Activated T-cell treated with anti-CD3 and anti-CD28 coated beads for 1 hour (primary cell): ENCODE data around the gene SAP130.

ENCODE experiments used
- DNase-seq: peaks from one replicate; pipeline ENCODE4 v3.0.0-alpha.2; 2020; ENCODE audit warnings: low read depth

Gene SAP130

DNA sequence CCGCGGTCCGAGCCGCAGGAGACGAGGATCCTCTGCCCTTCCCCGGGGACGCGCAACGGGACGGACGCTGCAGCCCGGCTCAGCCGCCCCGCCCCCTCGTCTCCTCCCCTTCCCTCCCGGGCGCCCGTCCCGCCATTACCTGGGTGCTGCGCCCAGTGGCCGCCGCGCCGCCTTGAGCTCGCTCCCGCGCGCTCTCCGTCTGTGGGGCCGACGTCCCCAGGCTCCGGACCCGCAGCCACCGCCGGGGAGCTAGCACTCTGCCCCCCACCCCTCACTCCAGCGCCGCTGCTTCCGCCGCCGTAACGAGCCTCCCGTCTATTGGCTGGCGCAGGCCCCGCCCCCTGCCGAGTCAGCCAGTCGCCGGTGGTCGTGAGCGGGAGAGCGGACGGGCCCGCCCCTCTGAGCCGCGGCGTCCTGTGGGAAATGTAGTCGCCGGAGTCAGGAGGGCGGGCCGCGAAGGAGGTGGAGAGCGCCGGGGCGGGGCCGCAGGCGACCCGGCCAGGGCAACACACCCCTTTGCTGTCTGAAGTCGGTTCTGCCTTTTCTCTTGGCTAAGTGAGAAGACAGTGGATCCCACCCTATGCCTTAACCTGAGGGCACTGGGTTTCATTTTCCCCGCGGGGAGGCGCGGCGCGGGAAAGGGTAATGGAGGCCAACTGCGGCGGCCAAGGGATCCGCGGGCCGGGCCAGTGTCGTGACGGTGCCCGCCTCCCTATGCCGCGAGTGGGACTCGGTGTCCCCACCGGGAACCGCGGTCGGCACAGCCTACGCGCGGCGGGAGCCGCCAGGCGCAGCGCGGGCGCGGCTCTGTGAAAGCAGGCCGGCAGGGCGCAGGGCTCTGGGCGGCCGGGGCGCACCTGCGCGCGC is at the start of gene SAP130:
Gene SAP130, minus strand, starts transcription at position 259 of the 867 bp plus-strand sequence. CDS start 1,767 bp downstream, outside the sequence.
- peak; percentile 97 for DNase-seq

DNA sequence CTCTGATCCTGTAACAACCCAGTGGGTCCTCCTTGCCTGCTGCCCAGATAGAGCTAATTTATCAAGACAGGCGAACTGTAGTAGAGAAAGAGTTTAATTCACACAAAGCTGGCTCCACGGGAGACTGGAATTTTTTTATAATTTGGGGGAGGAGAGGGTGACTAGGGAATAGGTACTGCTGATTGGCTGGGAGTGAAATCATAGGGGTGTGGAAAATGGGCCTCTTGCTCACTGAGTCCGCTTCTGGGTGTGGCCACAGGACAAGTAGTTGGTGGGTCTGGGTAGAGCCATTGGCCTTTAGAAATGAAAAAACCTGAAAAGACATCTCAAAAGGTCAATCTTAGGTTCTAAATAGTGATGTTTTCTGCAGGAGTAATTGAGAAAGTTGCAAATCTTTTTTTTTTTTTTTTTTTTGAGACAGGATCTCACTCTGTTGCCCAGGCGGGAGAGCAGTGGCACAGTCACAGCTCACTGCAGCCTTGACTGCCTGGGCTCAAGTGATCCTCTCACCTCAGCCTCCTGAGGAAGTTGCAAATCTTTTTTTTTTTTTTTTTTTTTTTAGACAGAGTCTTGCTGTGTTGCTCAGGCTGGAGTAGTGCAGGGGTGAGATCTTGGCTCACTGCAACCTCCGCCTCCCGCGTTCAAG is 48.7 kb upstream of the SAP130 start:
- DNase-seq = no peak

DNA sequence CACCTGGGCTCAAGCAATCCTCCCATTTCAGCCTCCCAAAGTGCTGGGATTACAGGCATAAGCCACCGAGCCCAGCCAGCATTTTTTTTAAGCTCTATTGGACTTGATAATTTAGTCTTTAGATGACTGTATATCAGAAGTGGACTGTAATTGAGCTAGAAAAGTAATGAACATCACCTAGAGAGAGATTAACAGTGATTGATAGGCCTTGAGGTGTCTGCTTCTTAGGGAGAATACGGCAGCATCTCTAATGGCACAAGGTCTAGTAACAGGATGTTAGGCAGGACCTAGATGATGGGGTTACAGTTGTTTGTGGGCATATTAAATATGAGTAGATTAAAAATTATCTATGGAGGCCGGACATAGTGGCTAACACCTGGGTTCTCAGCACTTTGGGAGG is 45.4 kb upstream of the SAP130 start:
- no peak for DNase-seq

DNA sequence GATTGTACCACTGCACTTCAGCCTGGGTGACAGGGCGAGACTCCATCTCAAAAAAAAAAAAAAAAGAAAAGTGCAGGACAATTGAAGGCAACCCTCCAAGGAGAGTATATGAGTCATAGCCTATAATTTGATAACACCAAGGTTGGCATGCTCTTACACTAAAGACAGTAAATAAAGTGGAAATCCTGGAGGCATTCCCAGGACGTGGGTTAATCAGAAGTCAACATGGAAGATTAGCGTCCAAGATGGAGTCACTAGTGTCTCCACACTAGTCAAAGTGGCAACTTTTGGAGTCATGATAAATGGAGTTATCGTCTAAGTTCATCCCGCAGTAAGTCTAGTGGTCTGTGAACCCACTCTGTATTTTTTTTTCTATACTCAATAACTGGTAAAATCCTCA is 41.9 kb upstream of the SAP130 start:
- no peak for DNase-seq

DNA sequence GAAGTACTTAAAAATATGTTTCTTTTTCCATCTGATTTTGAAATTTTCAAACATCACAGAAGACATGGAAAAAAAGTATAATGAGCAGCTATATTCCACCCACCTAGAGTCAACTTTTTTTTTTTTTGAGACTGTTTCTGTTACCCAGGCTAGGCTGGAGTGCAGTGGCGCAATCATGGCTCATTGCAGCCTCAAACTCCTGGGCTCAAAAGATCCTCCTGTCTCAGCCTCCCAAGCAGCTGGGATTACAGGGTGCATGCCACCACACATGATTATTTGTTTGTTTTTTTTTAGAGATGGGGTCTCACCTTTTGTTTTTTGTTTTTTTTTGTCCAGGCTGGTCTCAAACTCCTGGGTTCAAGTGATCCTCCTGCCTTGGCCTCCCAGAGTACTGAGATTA is 36.5 kb upstream of the SAP130 start:
- DNase-seq = no peak

DNA sequence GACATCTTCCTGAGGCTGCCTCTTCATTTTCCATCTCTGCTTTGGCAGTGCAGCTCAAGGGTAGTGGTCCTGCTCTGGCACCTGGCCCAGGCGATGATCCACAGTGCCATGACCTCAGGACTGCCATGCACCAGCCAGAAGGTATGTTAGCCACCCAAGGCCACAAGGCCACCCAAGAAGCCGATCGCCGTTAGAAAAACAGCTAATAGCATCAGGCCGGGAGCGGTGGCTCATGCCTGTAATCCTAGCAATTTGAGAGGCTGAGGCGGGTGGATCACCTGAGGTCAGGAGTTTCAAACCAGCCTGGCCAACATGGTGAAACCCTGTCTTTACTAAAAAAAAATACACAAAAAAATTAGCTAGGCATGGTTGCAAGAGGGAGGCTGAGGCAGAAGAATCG is 34.7 kb upstream of the SAP130 start:
- DNase-seq = no peak

DNA sequence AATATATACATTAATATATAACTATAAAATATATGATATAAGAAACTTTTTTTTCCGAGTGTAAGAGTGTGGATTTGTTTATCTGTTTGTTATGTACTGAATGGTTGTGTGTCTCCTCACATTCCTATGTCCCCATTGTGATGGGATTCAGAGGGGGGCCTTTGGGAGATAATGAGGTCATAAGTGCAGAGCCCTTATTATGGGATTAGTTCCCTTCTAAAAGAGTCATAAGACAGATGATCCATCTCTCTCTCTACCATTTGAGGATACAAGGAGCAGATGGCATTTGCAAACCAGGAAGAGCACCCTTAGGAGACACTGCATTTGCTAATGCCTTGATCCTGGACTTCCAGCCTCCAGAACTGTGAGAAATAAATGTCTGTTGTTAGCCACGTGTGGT is 30.3 kb upstream of the SAP130 start:
- DNase-seq = no peak

DNA sequence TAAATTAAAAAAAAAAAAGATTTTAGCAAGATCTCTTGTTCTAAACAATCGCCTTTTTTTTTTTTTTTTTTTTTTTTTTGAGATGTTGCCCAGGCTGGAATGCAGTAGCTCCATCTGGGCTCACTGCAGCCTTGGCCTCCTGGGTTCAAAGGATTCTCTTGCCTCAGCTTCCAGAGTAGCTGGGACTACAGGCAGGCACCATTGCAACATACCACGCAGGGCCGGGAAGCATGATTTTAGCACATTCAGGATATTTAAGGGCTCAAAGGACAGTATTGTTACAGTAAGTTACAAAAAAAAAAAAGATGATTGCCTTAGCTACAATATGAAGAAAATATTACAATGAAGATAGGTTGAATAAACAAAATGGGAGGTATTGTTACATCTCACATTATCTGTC is 29.5 kb upstream of the SAP130 start:
- DNase-seq = no peak

DNA sequence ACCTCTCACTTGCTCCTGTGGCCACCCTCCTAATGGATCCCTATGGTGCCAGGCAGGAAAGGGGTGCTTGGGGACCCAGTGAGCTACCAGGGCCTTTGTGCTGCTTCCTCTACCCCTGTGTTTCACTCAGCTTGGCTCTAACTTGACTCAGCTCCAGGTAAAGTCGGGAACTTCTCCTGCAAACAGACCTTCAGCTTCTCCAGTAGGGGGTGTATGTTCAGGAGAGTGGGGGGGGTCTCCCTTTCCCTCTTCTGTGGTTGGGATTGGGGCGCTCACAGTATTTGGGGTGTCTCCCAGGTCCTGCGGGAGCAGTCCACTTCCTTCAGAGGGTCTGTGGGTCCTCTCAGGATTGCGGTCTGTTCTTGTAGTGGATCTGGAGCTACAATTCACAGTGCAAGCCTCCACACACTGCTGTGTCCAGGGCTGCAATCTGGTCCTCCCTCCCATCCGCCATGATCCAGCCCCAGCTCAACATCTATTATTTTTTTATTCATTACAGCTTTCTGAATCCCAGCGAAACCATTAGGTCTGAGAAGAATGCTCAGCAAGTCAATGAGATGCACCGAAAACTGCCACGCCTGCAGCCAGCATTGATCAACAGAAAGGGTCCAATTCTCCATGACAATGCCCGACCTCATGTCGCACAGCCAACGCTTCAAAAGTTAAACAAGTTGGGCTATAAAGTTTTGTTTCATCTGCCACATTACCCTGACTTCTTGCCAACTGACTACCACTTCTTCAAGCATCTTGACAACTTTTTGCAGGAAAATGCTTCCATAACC is 26.4 kb upstream of the SAP130 start:
- no peak for DNase-seq

DNA sequence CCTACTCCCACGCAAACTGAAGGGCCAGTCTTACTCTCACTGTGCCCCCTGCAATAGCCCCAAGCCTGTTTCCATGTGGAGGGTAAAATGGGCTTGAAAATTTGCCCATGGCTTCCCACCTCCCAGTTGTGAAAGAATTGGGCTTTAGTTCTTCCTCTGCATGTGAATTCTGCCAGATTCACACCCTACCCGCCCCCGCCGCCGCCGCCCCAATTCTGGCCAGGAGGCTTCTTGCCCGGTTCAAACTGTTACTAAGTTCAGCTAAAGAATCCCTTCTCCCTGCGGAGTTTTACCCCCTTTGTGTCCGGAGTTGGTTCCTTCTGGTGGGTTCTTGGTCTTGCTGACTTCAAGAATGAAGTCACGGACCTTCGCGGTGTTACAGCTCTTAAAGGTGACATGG is 25.5 kb upstream of the SAP130 start:
- no peak for DNase-seq

DNA sequence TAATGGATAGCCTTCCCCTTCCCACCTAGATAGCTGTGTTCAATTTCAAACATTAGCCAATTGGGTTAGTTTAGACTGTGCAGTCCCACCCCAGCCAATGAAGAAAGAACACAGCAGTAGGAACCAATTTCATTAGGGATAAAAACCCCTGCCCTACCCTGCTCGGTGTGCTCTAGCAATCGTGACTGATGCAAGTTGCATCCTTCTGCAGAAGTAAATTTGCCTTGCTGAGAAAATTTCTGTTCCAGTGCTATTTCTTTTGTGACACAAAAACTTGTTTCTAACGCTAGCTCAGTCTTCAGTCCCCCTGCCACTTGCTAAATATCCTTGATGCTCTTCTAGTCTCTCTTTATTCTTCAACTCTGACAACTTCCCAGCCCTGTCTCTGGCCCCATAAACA is 15.2 kb upstream of the SAP130 start:
- no peak for DNase-seq

DNA sequence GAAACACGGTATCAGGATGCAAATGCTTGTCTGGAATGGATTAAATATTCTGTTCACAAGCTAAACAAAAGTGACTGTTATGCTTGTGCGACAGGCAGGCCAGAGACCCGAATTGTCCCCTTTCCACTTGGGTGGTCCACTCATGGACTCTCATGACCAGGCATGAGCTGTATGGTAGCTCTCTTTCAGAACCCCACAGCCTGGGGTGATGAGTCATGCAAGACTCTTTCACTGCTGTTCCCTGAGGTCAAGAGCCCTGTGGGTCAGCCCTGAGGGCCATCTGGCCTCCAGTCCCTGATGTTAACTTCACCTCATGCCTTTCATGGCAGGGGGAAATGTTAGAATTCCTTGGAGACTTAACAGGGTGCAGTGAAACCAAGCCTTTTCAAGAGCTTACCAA is 13.7 kb upstream of the SAP130 start:
- no peak for DNase-seq

DNA sequence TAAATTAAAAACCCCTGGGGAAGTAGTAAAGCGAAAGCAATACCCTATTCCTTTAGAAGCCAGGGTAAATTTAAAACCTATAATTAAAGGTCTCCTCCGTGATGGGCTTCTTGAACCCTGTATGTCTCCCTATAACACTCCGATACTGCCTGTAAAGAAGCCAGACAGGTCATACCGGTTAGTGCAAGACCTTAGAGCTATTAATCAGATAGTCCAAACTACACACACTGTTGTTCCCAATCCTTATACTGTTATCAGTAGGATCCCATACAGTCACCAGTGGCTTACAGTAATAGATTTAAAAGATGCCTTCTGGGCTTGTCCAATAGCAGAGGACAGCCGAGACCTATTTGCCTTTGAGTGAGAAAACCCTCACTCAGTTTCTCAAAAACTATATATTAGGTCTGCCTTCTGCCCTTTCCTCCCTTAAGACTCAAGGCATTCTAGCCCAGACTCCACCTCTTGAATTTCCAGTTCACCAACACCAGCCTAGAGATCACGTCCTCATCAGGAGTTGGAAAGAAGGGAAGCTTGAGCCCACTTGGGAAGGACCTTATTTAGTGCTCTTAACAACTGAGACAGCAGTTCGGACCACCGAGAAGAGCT is 12.4 kb upstream of the SAP130 start:
- no peak for DNase-seq

DNA sequence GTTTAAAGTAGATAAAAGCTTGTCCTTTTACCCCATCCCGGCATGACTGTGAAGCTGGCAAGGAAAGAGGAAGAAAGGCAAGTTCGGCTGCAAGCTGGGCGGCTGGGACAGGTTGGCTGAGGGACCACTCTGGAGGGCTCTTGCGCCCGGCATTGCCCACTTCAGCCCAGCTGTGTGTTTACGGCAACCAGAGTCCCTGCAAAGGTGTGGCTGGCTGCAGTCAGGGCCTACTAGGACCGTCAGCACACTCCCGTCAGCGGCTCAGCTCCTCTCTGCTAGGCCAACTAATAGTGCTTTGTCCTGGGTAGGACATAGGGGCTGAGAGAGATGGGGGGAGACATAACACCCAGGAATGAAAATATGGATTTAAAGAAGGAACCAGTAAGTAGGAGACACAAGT is 11.7 kb upstream of the SAP130 start:
- no peak for DNase-seq

DNA sequence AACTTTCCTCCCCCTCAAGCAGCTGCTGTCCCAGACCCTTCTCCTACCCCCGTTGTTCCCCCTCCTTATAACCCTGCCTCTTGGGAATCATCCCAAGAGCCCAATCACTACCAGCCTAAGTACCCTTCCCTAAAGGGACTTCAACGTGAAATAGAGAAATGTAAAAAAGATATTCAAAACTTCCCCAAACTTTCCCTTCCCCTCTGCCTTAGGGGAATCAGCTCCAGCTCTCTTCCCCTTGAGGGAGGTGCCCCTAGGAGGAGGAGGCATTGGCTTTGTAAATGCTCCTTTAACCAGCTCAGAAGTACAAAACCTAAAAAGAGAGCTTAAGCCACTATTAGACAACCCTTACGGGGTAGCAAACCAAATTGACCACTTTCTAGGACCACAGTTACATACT is 10.6 kb upstream of the SAP130 start:
- DNase-seq = no peak

DNA sequence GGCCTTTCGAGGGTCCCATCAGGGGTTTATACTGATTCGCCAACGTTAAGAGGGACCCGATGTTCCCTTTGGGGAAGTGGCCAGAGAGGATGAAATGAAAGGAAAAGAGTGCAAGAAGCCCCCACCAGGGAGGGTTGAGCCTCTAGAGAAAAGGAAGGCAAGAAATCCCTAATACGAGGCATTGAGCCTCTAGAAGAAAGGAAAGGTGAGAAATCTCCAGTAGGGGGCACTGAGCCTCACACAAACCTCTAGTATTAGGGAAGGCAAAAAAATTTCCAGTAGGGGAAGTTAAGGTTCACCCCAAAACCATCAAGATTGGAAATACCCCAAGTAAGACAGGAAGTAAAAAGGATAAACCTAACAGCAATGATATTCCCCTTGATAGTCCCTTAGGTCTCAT is 9.8 kb upstream of the SAP130 start:
- no peak for DNase-seq

DNA sequence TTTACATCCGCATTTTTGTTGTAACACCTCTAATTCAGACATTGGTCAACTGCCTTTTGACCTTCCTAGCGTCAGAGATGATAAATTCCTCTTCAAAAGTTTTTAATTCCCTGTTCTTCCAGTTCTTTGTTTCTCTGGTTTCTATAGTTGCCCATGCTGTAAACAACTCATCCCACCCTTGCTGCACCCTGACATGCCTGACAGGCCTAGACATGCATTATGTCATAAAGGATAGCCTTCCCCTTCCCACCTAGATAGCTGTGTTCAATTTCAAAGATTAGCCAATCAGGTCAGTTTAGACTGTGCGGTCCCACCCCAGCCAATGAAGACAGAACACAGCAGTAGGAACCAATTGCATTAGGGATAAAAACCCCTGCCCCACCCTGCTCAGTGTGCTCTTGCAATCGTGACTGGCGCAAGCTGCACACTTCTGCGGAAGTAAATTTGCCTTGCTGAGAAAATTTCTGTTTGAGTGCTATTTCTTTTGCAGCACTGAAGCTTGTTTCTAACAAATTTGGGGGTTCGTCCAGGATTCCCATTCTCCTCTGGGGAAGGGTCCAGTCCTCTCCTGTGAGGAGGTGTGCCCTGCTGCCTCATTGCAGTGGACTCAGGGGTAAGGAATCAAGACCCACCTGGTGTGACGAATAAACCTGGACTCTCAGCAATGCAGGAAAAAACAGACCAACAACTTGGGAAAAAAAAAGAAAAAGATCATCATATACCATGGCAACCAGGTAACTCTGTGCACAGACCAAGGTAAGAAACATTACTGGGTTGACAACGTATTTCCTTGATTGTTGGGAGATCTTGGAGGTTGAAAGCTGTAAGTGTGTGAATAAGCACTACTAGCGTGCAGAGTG is 9.1 kb upstream of the SAP130 start:
- DNase-seq = no peak

DNA sequence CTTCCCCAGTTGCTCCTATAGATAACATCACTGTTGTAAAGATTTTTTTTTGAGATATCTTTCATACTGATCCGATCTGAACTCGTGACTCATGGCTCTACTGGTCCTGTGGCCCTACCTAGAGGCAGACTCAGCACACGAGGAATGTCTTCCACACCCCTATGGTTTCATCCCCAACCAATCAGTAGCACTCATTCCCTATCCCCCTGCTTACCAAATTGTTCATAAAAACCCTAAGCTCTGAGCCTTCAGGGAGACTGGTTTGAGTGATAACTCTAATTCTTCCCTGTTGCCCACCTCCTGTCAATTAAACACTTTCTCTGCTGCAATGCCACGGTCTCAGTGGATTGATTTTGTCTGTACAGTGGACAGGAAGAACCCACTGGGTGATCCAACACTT is 4.2 kb upstream of the SAP130 start:
- DNase-seq = no peak

DNA sequence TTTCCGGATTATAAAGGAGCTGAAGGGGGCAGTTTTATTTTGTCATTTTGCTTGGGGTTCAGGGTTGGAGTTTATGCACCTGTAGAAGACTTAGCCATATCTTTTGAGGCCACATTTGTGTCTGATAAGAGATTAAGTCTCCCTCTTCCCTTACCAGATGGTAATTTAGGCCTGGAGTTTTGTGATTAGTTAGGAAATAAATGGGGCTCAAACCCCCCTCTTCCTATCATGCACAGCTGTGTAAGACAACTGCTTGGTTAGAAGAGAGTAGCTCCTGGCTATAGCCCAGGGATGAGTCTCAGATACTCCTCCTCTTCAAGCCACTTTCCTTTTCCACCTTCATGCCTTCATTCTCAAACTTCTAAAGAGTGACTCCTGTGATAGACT is 802 bp upstream of the SAP130 start:
- no peak for DNase-seq

DNA sequence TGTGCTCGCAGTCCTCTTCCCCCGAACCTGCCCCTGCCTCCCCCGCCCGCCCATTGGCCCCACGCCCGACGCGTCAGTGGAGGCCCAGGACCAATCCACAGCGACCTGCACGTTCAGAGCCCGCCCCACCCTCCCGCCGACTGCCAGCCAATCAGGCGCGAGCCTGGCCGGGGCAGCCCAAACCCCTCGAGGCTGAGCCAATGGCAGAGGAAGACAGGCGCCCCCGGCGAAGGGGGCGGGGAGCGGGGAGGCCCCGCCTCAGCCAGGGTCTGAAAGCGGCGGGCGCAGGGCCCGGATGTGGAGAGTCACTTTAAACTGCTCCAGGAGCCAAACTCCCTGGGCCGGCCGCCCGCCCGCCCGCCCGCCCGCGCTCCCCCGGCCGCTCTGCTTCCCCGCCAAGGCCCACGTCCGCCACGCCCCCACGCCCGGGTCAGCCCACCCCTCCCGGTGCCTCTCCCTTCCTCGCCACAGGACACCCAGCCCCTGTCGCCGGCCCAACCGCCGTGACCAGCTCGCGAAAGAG is 520 bp downstream of the SAP130 start:
- DNase-seq = peak; percentile 97
